ENCODE results near the gene DBNDD2.

DBNDD2 gene

DNA sequence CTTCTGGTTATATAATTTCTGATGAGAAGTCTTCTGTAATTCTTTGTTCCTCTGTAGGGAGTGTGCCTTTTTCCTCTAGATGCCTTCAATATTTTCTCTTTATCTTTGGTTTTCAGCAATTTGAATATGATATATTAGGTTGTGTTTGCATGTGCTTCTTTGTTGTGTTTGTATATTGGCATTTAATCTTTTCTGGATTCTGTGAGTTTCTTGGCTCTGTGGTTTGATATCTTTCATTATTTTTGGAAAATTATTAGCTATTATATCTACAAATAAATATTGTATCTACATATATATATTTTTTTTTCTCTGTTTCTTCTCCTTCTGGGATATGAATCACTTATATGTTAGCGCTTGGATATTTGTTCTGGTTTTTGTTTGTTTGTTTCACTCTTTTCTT, 9.1 kb upstream of the DBNDD2 start:
- H3K79me2 ChIP-seq (ENCODE audit: insufficient read depth, low read length), result no peaks in the 10 kb centered on the region

DNA sequence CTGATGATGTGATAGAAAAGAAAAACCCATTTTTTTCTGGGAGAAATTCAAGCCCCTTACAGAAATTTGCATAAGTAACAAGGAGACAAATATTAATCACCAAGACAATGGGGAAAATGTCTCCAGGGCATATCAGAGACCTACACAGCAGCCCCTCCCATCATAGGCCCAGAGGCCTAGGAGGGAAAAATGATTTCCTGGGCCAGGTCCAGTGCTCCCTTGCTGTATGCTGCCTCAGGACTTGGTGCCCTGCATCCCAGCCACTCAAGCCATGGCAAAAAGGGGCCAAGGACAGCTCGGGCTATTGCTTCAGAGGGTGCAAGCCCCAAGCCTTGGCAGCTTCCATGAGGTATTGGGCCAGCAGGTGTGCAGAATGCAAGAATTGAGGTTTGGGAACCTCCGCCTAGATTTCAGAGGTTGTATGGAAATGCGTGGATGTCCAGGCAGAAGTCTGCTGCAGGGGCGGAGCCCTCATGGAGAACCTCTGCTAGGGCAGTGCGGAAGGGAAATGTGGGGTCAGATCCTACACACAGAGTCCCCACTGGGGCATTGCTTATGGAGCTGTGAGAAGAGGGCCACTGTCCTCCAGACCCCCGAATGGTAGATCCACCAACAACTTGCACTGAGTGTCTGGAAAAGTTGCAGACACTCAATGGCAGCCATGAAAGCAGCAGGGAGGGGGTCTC, 7.6 kb upstream of the DBNDD2 start:
- Histone ChIP-seq H2AFZ (ENCODE audit: low read length) (no peak overlapping the region), H3K9me3 (ENCODE audit: insufficient read depth, low read depth, low read length) (peaks cover 6% of the 10 kb centered on the region; the same call in 1 of the 2 replicates), H3K9me2 (replicated peaks; ENCODE audit: low read depth, low read length) (no peaks in the 10 kb centered on the region), H3K36me3 (ENCODE audit: insufficient read depth, low read length) (no peaks in the 10 kb centered on the region), H3K27me3 (ENCODE audit: insufficient read depth, low read length, poor library complexity, severe bottlenecking) (no peaks in the 10 kb centered on the region), H4K20me1 (ENCODE audit: insufficient read depth, low read length, poor library complexity, severe bottlenecking) (no peaks in the 10 kb centered on the region), H3K4me1 (ENCODE audit: insufficient read depth, low read length, poor library complexity, severe bottlenecking) (no peaks in the 10 kb centered on the region), H3K9ac (ENCODE audit: low read depth, low read length, poor library complexity, severe bottlenecking) (no peak overlapping the region), H3K4me3 (ENCODE audit: low read length, poor library complexity, severe bottlenecking) (no peak overlapping the region), H3K4me2 (ENCODE audit: low read depth, low read length, poor library complexity, severe bottlenecking) (no peak overlapping the region), H3K79me2 (ENCODE audit: insufficient read depth, low read length) (no peaks in the 10 kb centered on the region), H3F3A (ENCODE audit: low read depth) (no peaks in the 10 kb centered on the region)
- no peak for TF ChIP-seq EZH2phosphoT487 (IDR thresholded peaks at IDR 0.05; ENCODE audit: borderline replicate concordance)
- TF ChIP-seq, protein P1, sequence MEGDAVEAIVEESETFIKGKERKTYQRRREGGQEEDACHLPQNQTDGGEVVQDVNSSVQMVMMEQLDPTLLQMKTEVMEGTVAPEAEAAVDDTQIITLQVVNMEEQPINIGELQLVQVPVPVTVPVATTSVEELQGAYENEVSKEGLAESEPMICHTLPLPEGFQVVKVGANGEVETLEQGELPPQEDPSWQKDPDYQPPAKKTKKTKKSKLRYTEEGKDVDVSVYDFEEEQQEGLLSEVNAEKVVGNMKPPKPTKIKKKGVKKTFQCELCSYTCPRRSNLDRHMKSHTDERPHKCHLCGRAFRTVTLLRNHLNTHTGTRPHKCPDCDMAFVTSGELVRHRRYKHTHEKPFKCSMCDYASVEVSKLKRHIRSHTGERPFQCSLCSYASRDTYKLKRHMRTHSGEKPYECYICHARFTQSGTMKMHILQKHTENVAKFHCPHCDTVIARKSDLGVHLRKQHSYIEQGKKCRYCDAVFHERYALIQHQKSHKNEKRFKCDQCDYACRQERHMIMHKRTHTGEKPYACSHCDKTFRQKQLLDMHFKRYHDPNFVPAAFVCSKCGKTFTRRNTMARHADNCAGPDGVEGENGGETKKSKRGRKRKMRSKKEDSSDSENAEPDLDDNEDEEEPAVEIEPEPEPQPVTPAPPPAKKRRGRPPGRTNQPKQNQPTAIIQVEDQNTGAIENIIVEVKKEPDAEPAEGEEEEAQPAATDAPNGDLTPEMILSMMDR (conservative IDR thresholded peaks at IDR 0.05; ENCODE audit: low read length), result no peak

More for the DNA sequence above, 9.1 kb upstream of the DBNDD2 start:
- Histone ChIP-seq H3K27me3 (ENCODE audit: insufficient read depth, low read length, poor library complexity, severe bottlenecking) (no peaks in the 10 kb centered on the region), H4K20me1 (ENCODE audit: insufficient read depth, low read length, poor library complexity, severe bottlenecking) (no peaks in the 10 kb centered on the region), H3K9me3 (ENCODE audit: insufficient read depth, low read depth, low read length) (peaks cover 6% of the 10 kb centered on the region; the same call in 1 of the 2 replicates), H3K9me2 (replicated peaks; ENCODE audit: low read depth, low read length) (no peaks in the 10 kb centered on the region), H3F3A (ENCODE audit: low read depth) (no peaks in the 10 kb centered on the region), H3K9ac (ENCODE audit: low read depth, low read length, poor library complexity, severe bottlenecking) (no peak overlapping the region), H3K4me2 (ENCODE audit: low read depth, low read length, poor library complexity, severe bottlenecking) (no peak overlapping the region), H3K4me1 (ENCODE audit: insufficient read depth, low read length, poor library complexity, severe bottlenecking) (no peaks in the 10 kb centered on the region), H3K4me3 (ENCODE audit: low read length, poor library complexity, severe bottlenecking) (no peak overlapping the region), H3K36me3 (ENCODE audit: insufficient read depth, low read length) (no peaks in the 10 kb centered on the region), H2AFZ (ENCODE audit: low read length) (no peak overlapping the region)
- no peak for TF ChIP-seq EZH2phosphoT487 (IDR thresholded peaks at IDR 0.05; ENCODE audit: borderline replicate concordance)
- TF ChIP-seq, protein P1 (conservative IDR thresholded peaks at IDR 0.05; ENCODE audit: low read length), result no peak

DNA sequence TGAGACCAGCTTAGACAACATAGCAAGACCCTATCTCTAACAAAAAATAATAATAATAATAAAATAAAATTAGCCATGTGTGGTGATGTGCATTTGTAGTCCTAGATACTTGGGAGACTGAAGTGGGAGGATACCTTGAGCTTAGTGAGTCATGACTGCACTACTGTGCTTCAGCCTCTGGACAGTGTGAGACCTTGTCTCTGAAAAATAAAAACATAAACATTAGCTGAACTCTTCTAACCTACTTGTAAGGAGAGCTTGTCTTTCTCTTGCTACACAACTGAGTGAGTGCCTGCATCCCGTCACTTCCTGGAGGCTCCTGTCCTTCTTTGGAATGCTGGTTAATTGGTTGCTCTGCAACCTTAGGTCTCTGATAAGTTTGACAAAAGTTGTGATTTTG, 5.1 kb upstream of the DBNDD2 start:
- Histone ChIP-seq H3K9me3 (ENCODE audit: insufficient read depth, low read depth, low read length) (peaks cover 6% of the 10 kb centered on the region; the same call in 1 of the 2 replicates), H3K9ac (ENCODE audit: low read depth, low read length, poor library complexity, severe bottlenecking) (no peak overlapping the region), H3K79me2 (ENCODE audit: insufficient read depth, low read length) (no peaks in the 10 kb centered on the region), H3K4me1 (ENCODE audit: insufficient read depth, low read length, poor library complexity, severe bottlenecking) (no peaks in the 10 kb centered on the region), H3K27me3 (ENCODE audit: insufficient read depth, low read length, poor library complexity, severe bottlenecking) (peaks cover 4% of the 10 kb centered on the region), H3K4me2 (ENCODE audit: low read depth, low read length, poor library complexity, severe bottlenecking) (no peak overlapping the region), H3F3A (ENCODE audit: low read depth) (no peaks in the 10 kb centered on the region), H2AFZ (ENCODE audit: low read length) (no peak overlapping the region), H4K20me1 (ENCODE audit: insufficient read depth, low read length, poor library complexity, severe bottlenecking) (no peaks in the 10 kb centered on the region), H3K9me2 (replicated peaks; ENCODE audit: low read depth, low read length) (no peaks in the 10 kb centered on the region), H3K4me3 (ENCODE audit: low read length, poor library complexity, severe bottlenecking) (no peak overlapping the region), H3K36me3 (ENCODE audit: insufficient read depth, low read length) (no peaks in the 10 kb centered on the region)
- TF ChIP-seq, protein P1 (conservative IDR thresholded peaks at IDR 0.05; ENCODE audit: low read length), result no peak
- TF ChIP-seq EZH2phosphoT487 (IDR thresholded peaks at IDR 0.05; ENCODE audit: borderline replicate concordance), result no peak

Data from Loucy (cell line).